Panc1 (cell line): ENCODE results near the gene CWC25. TPM values are rescaled to one million over a fixed set of nuclear protein-coding genes. Genes with fewer than 3 reads are reported as not detected.

Source experiments
- ATAC-seq: fragments of 200-7000 bp; cut with Tn5 transposase; 2 replicates; pipeline ENCODE4 v1.9.1; 2020; ENCODE audit warnings: mild to moderate bottlenecking, moderate library complexity
- BruUV-seq: library from RNA; stranded (reverse); fragments of 400-500 nt; replicated peaks from 2 replicates; lab custom pipeline; 2021; lab: Mats Ljungman, UMichigan
- CTCF ChIA-PET: fragments of 300-600 bp; sonication (Branson Sonifier 250); formaldehyde crosslinking; loops from one replicate; lab custom pipeline; 2022; ENCODE audit warnings: antibody characterized with exemption; lab: Charles Lee
- POLR2A ChIA-PET: fragments of 300-600 bp; sonication (Branson Sonifier 250); formaldehyde crosslinking; loops from one replicate; lab custom pipeline; 2022; ENCODE audit warnings: antibody characterized with exemption; lab: Charles Lee
- DNase-seq: peaks from one replicate; pipeline ENCODE4 v3.0.0-alpha.2; 2010; ENCODE audit warnings: low read depth, low spot score
- H3K27ac ChIP-seq: 2 replicates; pipeline ENCODE4 v1.5.1; 2011; ENCODE audit warnings: mild to moderate bottlenecking, low read length, inconsistent platforms
- H3K27me3 ChIP-seq: fragments of 200-500 bp; sonication (Bioruptor generic); 2 replicates; pipeline ENCODE4 v1.6.0; 2014; ENCODE audit warnings: low read length, inconsistent platforms; ENCODE audit not compliant: control insufficient read depth, insufficient read depth
- H3K36me3 ChIP-seq: fragments of 200-500 bp; sonication (Bioruptor generic); 2 replicates; pipeline ENCODE4 v1.5.1; 2014; ENCODE audit warnings: inconsistent platforms, mild to moderate bottlenecking, low read length, moderate library complexity; ENCODE audit not compliant: control insufficient read depth, insufficient read depth
- H3K4me1 ChIP-seq: 2 replicates; pipeline ENCODE4 v1.5.1; 2011; ENCODE audit warnings: inconsistent platforms, mild to moderate bottlenecking, low read length, moderate library complexity; ENCODE audit not compliant: control insufficient read depth, insufficient read depth
- H3K4me3 ChIP-seq, 2 experiments: 2 replicates each; pipeline ENCODE4 v1.5.1; 2011 to 2012; ENCODE audit warnings: low read depth in 2 of 2, low read length in 2 of 2, mild to moderate bottlenecking in 2 of 2, inconsistent platforms in 1 of 2, moderate library complexity in 1 of 2
- H3K9me3 ChIP-seq: fragments of 200-500 bp; sonication (Bioruptor generic); 2 replicates; pipeline ENCODE4 v1.5.1; 2014; ENCODE audit warnings: low read depth, mild to moderate bottlenecking, inconsistent platforms, low read length, moderate library complexity; ENCODE audit not compliant: control insufficient read depth, insufficient read depth
- POLR2AphosphoS5 ChIP-seq: IDR thresholded peaks from 2 replicates; pipeline ENCODE4 v1.6.1; 2012; ENCODE audit warnings: mild to moderate bottlenecking, low read depth, low read length, moderate library complexity
- SIN3A ChIP-seq: IDR thresholded peaks from 2 replicates; pipeline ENCODE4 v1.6.1; 2012; ENCODE audit warnings: low read depth, mild to moderate bottlenecking, low read length, moderate library complexity, borderline replicate concordance; ENCODE audit not compliant: insufficient read depth
- TCF7L2 ChIP-seq: IDR thresholded peaks from 2 replicates; pipeline ENCODE4 v1.6.1; 2011; ENCODE audit warnings: mild to moderate bottlenecking, low read depth, low read length, inconsistent platforms
- in situ Hi-C: cut with HindIII; loops from 2 replicates; pipeline ENCODE4 v1.10.0; 2016; ENCODE audit warnings: low sequenced_read_pairs, low pct_unique_long_range_greater_than_20kb
- intact Hi-C: fragments of 100-400 bp; cut with micrococcal nuclease; formaldehyde crosslinking; loops from one replicate; pipeline ENCODE4 v1.10.0; 2022; ENCODE audit not compliant: unreplicated experiment
- microRNA-seq: library from miRNA; unstranded; fragments of <30 nt; microRNA quantifications from one replicate; pipeline ENCODE4 v1.1.0, GENCODE V29; 2020; ENCODE audit not compliant: unreplicated experiment
- total RNA-seq: library from RNA; stranded (reverse); gene quantifications from one replicate; pipeline ENCODE4 v1.2.1, GENCODE V29; 2021; ENCODE audit not compliant: unreplicated experiment
- TF ChIP-seq, protein P1 (sequence below): fragments of 450-650 bp; IDR thresholded peaks from 2 replicates; pipeline ENCODE4 v1.5.1; 2017; ENCODE audit warnings: mild to moderate bottlenecking
- TF ChIP-seq, protein P2 (sequence below), 2 experiments: IDR thresholded peaks; 2 replicates each; pipeline ENCODE4 v1.6.1; 2011 to 2012; ENCODE audit warnings: low read depth in 2 of 2, control low read depth in 1 of 2, low read length in 1 of 2, mild to moderate bottlenecking in 1 of 2, moderate library complexity in 1 of 2; ENCODE audit not compliant: insufficient read depth in 1 of 2

Gene CWC25
- total RNA-seq, 1 experiment from 2014 or later: 13.6 TPM

DNA sequence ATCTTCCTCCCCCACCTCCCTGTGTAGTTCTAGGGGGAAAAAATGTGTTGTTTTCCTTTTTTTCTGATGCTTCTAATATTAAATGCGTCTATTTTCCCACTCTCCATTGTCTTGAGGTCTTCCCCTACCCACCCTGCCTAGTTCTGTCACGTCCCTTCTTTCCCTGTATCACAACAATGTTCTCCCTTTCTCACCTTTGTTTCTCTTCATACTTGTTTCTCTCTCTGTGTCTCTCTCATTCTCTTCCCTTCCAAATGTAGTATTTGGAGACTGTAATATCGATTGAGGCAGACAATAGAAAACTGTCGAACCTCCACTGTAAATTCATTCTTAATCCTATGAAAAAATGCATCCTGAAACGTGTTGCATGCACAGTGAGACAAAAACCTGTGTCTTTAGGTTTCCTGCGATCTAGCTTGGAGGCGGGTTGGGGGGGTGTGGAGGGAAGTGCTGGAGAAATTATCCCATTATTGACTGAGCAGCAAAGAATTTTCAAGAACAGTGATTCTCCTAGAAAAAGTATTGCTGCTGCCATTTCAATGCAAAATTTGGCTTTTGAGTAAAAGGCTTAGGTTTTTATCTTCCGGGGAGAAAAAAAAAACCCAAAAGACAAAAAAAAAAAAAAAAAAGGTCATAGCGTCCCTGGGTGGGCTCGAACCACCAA, 73.8 kb downstream of the CWC25 start:
- H3K36me3 ChIP-seq: peaks cover 7% of the 10 kb centered on the region
- H3K9me3 ChIP-seq: no peaks in the 10 kb centered on the region
- peak overlapping the region; percentile 76 to 90 for H3K4me3 ChIP-seq
- no peak for ATAC-seq
- no peak for DNase-seq
- no peaks in the 10 kb centered on the region for H3K27me3 ChIP-seq
- in situ Hi-C loops (no loop called here), intact Hi-C loops (no loop called here)
- ChIA-PET POLR2A (no interaction called here), CTCF (interaction anchor here (0.7 kb wide), 1 partner anchor 15 kb away, joined by 17 read pairs; no protein-coding TSS in a partner anchor)
- no TSS peak for BruUV-seq
- TF ChIP-seq POLR2AphosphoS5 (no peak), SIN3A (no peak), TCF7L2 (no peak)
- TF ChIP-seq, protein P1, sequence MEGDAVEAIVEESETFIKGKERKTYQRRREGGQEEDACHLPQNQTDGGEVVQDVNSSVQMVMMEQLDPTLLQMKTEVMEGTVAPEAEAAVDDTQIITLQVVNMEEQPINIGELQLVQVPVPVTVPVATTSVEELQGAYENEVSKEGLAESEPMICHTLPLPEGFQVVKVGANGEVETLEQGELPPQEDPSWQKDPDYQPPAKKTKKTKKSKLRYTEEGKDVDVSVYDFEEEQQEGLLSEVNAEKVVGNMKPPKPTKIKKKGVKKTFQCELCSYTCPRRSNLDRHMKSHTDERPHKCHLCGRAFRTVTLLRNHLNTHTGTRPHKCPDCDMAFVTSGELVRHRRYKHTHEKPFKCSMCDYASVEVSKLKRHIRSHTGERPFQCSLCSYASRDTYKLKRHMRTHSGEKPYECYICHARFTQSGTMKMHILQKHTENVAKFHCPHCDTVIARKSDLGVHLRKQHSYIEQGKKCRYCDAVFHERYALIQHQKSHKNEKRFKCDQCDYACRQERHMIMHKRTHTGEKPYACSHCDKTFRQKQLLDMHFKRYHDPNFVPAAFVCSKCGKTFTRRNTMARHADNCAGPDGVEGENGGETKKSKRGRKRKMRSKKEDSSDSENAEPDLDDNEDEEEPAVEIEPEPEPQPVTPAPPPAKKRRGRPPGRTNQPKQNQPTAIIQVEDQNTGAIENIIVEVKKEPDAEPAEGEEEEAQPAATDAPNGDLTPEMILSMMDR: no peak
- TF ChIP-seq, protein P2, sequence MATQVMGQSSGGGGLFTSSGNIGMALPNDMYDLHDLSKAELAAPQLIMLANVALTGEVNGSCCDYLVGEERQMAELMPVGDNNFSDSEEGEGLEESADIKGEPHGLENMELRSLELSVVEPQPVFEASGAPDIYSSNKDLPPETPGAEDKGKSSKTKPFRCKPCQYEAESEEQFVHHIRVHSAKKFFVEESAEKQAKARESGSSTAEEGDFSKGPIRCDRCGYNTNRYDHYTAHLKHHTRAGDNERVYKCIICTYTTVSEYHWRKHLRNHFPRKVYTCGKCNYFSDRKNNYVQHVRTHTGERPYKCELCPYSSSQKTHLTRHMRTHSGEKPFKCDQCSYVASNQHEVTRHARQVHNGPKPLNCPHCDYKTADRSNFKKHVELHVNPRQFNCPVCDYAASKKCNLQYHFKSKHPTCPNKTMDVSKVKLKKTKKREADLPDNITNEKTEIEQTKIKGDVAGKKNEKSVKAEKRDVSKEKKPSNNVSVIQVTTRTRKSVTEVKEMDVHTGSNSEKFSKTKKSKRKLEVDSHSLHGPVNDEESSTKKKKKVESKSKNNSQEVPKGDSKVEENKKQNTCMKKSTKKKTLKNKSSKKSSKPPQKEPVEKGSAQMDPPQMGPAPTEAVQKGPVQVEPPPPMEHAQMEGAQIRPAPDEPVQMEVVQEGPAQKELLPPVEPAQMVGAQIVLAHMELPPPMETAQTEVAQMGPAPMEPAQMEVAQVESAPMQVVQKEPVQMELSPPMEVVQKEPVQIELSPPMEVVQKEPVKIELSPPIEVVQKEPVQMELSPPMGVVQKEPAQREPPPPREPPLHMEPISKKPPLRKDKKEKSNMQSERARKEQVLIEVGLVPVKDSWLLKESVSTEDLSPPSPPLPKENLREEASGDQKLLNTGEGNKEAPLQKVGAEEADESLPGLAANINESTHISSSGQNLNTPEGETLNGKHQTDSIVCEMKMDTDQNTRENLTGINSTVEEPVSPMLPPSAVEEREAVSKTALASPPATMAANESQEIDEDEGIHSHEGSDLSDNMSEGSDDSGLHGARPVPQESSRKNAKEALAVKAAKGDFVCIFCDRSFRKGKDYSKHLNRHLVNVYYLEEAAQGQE (IDR thresholded peaks at IDR 0.05; ENCODE audit: insufficient read depth in 1 of 2, low read depth in 2 of 2, low read length in 1 of 2): no peak
- H3K27ac ChIP-seq: peak overlapping the region; percentile 96
- H3K4me1 ChIP-seq: peaks cover 2% of the 10 kb centered on the region; the same call in 1 of the 2 replicates

Small RNAs within 50 kb of the gene (microRNA-seq; reads per million reads assigned to microRNA genes)
- gene MIR4727: not detected

Other genes starting within 250 kb of the CWC25 start
- gene SRCIN1, start 219.4 kb downstream of the CWC25 start, total RNA-seq: 12.8 TPM
- gene EPOP, start 150.4 kb downstream of the CWC25 start, total RNA-seq: 19.9 TPM
- 50.6 TPM for gene MLLT6, start 120.0 kb downstream of the CWC25 start, total RNA-seq
- 45.0 TPM for gene CISD3, start 95.0 kb downstream of the CWC25 start, total RNA-seq
- 43.9 TPM for gene PCGF2, start 77.0 kb downstream of the CWC25 start, total RNA-seq
- gene PSMB3, start 72.6 kb downstream of the CWC25 start, total RNA-seq: 233 TPM
- 42.3 TPM for gene PIP4K2B, start 25.8 kb downstream of the CWC25 start, total RNA-seq
- 649 TPM for gene RPL23, start 28.4 kb upstream of the CWC25 start, total RNA-seq
- gene LASP1, start 44.7 kb upstream of the CWC25 start, total RNA-seq: 112 TPM
- gene FBXO47, start 142.1 kb upstream of the CWC25 start, total RNA-seq: not detected